Measurements from ENCODE around the gene DLK1. TPM values are rescaled to one million over a fixed set of nuclear protein-coding genes. Genes with fewer than 3 reads are reported as not detected.

The DLK1 gene
- total RNA-seq, 1 experiment from 2014 or later, result 0.69 TPM

DNA sequence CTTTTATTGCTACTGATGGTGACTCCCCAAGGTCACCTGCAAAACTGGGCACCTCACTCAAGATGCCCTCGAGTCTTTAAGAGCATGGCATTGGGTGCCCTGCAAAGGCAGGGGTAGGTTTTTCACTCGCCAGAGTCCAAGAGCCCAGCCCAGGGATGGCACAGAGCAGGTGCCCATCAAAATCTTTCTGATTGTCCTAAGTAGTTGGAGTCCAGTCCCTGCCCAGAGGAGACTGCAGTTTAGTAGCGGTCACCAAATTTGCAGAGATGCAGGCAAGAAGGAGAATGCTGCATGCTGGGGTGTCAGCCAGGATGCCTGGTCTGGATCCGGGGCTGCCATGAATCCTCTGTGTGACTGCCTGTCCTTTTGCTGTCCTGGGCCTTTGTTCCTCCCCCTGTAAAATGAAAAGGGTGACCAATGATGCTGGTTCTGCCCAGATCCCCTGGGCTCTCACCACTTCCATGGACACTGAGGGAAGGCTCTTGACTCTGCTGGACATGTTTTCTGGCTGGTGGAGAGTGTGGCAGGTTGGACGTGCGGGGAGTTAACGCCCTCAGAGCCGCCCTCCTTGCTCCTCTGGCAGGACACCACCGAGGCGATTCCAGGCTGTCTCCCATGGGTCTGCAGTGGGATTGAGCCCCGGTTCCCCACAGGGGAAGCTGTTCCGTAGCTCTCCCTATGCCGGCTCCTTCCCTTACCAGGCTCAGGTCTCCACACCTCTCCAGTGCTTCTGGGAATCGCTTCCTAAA, 41.3 kb downstream of the DLK1 start:
- no peak for TF ChIP-seq REST (IDR thresholded peaks at IDR 0.05; ENCODE audit: insufficient read depth in 1 of 2, low read depth in 2 of 2, low read length in 1 of 2)
- TF ChIP-seq, protein P1, sequence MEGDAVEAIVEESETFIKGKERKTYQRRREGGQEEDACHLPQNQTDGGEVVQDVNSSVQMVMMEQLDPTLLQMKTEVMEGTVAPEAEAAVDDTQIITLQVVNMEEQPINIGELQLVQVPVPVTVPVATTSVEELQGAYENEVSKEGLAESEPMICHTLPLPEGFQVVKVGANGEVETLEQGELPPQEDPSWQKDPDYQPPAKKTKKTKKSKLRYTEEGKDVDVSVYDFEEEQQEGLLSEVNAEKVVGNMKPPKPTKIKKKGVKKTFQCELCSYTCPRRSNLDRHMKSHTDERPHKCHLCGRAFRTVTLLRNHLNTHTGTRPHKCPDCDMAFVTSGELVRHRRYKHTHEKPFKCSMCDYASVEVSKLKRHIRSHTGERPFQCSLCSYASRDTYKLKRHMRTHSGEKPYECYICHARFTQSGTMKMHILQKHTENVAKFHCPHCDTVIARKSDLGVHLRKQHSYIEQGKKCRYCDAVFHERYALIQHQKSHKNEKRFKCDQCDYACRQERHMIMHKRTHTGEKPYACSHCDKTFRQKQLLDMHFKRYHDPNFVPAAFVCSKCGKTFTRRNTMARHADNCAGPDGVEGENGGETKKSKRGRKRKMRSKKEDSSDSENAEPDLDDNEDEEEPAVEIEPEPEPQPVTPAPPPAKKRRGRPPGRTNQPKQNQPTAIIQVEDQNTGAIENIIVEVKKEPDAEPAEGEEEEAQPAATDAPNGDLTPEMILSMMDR (IDR thresholded peaks at IDR 0.05), result no peak
- no peak for TF ChIP-seq TCF7L2 (IDR thresholded peaks at IDR 0.05; ENCODE audit: low read depth, low read length)
- no peak for TF ChIP-seq SIN3A (IDR thresholded peaks at IDR 0.05; ENCODE audit: borderline replicate concordance, insufficient read depth, low read depth, low read length)
- TF ChIP-seq POLR2AphosphoS5 (IDR thresholded peaks at IDR 0.05; ENCODE audit: low read depth, low read length), result no peak
- ChIA-PET CTCF (no interaction called here), POLR2A (no interaction called here)
- in situ Hi-C loops (cut with HindIII; ENCODE audit: low pct_unique_long_range_greater_than_20kb, low sequenced_read_pairs), result no loop called here
- Histone ChIP-seq H3K4me3 (ENCODE audit: low read depth in 2 of 2, low read length in 2 of 2) (no peak overlapping the region), H3K27me3 (ENCODE audit: control insufficient read depth, insufficient read depth, low read length) (no peaks in the 10 kb centered on the region), H3K36me3 (ENCODE audit: control insufficient read depth, insufficient read depth, low read length) (no peaks in the 10 kb centered on the region), H3K9me3 (ENCODE audit: control insufficient read depth, insufficient read depth, low read depth, low read length) (no peaks in the 10 kb centered on the region), H3K27ac (ENCODE audit: low read length) (no peak overlapping the region), H3K4me1 (ENCODE audit: control insufficient read depth, insufficient read depth, low read length) (no peaks in the 10 kb centered on the region)
- intact Hi-C loops (cut with micrococcal nuclease; ENCODE audit: unreplicated experiment), result no loop called here
- ATAC-seq, result no peak
- no peak for DNase-seq (ENCODE audit: low read depth, low spot score)
- BruUV-seq (replicated peaks), result no TSS peak

DNA sequence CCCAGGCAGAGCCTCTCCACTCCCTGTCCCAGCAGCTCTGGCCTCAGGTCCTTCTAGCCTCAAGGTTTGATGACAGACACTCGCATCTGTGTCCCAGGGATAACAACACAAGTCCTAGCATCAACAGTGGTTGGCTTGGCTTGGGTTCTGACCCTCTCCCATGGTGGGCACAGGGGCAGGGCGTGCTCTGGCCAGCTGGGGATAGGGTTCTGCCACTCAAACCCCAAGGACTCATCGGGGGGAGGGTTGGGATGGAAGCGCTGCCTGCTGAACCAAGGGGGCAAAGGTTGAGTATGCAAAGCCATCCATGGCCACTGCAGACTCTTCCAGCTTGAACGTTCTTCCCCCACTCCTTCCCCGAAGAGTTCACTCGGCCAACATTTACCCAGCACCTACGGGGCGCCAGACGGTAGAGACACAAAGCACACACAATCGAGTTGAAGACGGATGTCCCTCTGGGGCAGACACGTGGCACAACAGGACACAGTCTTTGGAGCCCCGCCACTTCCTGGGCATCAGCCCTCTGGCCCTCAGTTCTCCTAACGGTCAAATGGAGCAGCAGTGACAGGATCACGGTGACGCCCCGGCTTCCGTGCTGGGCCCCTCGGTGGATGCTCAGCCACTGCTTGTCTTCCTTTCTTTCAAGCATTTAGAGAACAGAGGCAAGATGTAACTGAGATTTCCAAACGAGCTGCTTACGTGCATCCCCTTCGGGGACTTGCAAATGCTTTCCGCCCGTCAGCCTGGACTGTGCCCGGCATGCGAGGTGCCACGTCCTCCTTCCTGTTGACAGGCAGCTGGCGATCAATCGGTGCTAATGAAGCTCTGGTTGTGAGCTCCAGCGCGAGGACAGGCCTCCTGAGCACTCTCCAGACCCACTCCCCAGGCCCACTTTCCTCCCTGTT, 42.6 kb downstream of the DLK1 start:
- no peak overlapping the region for H3K27ac ChIP-seq (ENCODE audit: low read length)
- in situ Hi-C loops (cut with HindIII; ENCODE audit: low pct_unique_long_range_greater_than_20kb, low sequenced_read_pairs), result no loop called here
- no TSS peak for BruUV-seq (replicated peaks)
- H3K4me3 ChIP-seq (ENCODE audit: low read depth in 2 of 2, low read length in 2 of 2), result no peak overlapping the region
- POLR2A ChIA-PET, result no interaction called here
- H3K9me3 ChIP-seq (ENCODE audit: control insufficient read depth, insufficient read depth, low read depth, low read length), result no peaks in the 10 kb centered on the region
- no peaks in the 10 kb centered on the region for H3K27me3 ChIP-seq (ENCODE audit: control insufficient read depth, insufficient read depth, low read length)
- ATAC-seq (no peak), DNase-seq (ENCODE audit: low read depth, low spot score) (no peak)
- CTCF ChIA-PET, result no interaction called here
- no peak for TF ChIP-seq TCF7L2 (IDR thresholded peaks at IDR 0.05; ENCODE audit: low read depth, low read length)
- no peak for TF ChIP-seq REST (IDR thresholded peaks at IDR 0.05; ENCODE audit: insufficient read depth in 1 of 2, low read depth in 2 of 2, low read length in 1 of 2)
- TF ChIP-seq, protein P1 (IDR thresholded peaks at IDR 0.05), result no peak
- TF ChIP-seq POLR2AphosphoS5 (IDR thresholded peaks at IDR 0.05; ENCODE audit: low read depth, low read length), result no peak
- no peak for TF ChIP-seq SIN3A (IDR thresholded peaks at IDR 0.05; ENCODE audit: borderline replicate concordance, insufficient read depth, low read depth, low read length)
- intact Hi-C loops (cut with micrococcal nuclease; ENCODE audit: unreplicated experiment), result no loop called here
- H3K4me1 ChIP-seq (ENCODE audit: control insufficient read depth, insufficient read depth, low read length), result no peaks in the 10 kb centered on the region
- H3K36me3 ChIP-seq (ENCODE audit: control insufficient read depth, insufficient read depth, low read length), result no peaks in the 10 kb centered on the region

Measured in Panc1 (cell line).